ENCODE data around the gene BMERB1.
"Not testable (repeated sequence)": the region's sequence is repeated elsewhere in the genome, so short reads cannot be mapped to it uniquely, and the experiment has no call there.

BMERB1 gene

DNA sequence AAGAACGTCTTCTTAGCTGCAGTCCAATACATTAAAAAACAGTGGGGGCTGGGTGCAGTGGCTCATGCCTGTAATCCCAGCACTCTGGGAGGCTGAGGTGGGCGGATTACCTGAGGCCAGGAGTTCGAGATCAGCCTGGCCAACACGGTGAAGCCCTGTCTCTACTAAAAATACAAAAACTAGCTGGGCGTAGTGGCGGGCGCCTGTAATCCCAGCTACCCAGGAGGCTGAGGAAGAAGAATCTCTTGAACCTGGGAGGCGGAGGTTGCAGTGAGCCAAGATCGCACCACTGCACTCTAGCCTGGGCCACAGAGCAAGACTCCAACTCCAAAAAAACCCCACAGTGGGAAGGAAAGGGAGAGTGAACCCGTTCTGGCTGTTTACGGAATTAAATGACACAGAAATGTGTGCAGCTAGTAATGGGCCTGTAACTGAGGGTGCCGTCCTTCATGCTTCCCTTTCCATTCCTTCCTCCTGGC lies 172.9 kb downstream of the BMERB1 start:
- not testable (repeated sequence) for FAIRE-seq

DNA sequence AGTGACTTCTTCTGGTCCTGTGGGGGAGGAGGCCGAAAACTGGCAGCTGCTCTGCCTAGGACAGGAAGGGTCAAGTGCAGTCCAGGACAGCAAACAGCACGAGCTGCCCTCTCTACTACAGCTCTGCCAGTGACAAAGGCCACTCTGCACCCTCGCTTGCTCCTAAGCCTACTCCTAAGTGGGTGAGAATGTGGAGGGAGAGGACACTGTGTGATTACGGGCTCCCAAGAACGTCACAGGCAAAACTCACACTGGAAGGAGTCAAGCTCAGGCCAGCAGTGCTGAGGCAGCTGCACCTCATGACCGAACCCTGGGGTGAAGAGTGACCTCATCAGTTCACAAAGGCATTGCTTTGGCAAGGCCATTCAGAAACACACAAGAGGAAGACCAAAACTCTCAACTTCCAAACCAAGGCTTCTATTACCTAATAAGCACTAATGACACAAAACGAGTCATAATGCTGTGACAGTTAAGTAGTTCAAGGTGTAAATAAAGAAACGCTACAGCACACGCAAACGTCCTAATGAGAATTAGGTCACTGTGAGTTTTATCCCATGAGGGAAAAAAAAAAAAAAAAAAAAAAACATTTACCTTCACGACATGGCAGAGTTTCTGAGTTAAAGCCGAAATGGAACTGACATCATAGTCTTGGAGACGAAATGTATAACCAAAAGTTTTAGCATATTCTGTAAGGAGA lies 173.5 kb downstream of the BMERB1 start:
- DNase-seq (ENCODE audit: insufficient read length, low spot score) (no peak), FAIRE-seq (no peak)

More for the DNA sequence above, 172.9 kb downstream of the BMERB1 start:
- not testable (repeated sequence) for DNase-seq (ENCODE audit: insufficient read length, low spot score)

DNA sequence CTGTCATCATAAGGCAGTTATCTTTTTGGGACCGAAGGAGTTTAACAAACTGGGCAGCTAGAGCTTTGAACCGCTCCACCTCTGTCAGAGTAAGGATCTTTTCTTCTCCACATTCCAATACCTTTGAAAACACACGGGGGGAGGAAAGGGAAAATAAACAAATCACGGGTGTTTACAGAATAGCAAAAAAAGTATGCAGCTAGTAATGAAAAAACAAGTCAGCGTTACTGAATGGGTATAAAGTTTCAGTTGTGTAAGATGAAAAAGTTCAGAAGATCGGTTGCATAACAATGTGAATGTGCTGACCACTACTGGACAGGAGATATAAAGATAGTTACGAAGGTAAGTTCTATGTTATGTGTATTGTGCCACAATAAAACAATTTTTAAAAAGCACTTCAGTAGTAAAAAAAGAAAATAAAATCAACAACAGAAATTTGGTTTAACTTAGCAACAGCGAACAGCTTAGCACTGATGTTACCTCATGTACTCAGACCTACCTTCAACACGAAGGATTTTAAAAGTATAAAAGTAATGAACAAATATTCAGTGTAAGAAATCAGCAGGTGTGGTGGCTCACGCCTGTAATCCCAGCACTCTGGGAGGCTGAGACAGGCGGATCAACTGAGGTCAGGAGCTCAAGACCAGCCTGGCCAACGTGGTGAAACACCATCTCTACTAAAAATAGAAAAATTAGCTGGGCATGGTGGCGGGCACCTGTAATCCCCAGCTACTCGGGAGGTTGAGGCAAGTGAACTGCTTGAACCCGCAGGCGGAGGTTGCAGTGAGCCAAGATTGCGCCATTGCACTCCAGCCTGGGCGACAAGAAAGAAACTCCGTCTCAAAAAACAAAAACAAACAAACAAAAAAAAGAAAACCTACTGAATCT lies 174.3 kb downstream of the BMERB1 start:
- FAIRE-seq (no peak), DNase-seq (ENCODE audit: insufficient read length, low spot score) (no peak)

DNA sequence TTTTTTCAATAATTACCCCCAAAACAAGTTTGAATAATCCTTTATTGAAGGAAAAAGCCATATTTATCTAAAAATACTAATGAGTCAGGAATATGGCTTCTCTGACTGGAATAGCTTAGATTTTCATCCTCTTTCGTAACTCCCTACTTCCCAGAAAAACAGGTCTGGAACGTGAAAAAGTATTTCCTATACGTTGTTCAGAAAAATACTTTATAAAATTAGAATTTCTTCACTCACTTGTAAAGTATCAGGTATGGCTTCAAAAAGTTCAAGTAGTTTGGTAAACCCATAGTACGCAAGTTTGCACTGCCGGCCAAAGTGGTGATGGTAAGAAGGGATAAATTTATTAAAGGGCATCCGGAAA lies 174.9 kb downstream of the BMERB1 start:
- no peak for FAIRE-seq
- no peak for DNase-seq (ENCODE audit: insufficient read length, low spot score)

DNA sequence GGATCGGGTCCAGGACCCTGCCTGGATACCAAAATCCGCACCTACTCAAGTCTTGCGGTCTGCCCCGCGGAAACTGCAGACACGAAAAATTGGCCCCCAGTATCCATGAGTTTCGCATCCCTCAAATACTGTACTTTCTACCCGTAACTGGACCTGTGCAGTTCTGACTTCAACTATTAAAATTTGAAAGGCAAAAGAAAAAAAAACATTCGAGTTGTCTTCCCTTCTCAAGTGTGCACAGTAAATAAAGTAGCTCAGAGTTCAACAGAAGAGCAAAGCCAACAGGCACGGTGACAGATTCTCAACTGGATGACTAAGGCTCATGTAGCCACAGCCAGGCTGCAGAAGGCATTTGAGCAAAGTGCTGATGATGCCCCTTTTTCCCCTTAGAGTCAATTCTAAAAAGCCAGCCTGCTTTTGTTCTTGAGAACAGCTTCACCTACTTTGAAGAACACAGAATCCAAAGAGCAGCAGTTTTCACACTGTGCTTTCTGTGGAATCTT lies 176.0 kb downstream of the BMERB1 start:
- DNase-seq (ENCODE audit: insufficient read length, low spot score) = no peak
- no peak for FAIRE-seq

DNA sequence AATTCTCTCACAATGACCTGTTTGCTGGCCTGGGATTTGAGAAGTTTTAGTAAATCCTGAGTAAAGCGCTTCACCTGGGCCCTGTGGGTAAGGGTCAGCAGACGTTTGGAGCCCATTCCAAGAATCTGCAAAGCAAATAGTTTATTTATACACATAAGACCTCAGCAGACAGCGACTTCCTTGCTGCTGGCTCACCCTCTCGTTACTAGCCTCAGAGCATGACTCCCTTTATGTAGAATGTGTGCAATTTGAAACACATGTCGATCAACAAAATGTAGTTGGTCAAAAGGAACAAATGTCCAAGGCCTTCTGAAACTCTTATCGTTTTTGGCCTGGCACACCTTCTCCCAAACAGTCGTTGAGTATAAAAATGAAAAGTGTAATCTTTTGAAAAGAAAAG lies 177.2 kb downstream of the BMERB1 start:
- DNase-seq (ENCODE audit: insufficient read length, low spot score) (no peak), FAIRE-seq (no peak)

DNA sequence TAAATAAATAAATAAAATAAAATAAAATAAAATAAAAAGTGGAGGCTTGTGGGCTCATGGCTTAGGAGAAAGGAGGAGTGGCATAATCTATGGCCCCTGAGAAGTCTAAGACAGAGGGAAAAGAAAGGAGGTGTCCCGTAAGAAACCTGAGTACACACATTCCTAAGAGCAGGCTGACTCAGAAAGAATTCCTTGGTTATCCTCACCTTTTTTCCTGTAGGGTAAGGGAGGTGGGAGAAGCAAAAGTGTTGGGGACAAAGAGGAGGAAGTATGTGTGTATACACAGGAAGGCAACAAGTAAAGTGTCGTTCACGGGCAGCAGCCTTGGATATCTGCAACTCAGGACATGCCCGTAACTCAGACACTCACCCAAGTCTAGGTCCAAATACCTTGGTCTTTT lies 179.3 kb downstream of the BMERB1 start:
- DNase-seq (ENCODE audit: insufficient read length, low spot score) = no peak
- no peak for FAIRE-seq

DNA sequence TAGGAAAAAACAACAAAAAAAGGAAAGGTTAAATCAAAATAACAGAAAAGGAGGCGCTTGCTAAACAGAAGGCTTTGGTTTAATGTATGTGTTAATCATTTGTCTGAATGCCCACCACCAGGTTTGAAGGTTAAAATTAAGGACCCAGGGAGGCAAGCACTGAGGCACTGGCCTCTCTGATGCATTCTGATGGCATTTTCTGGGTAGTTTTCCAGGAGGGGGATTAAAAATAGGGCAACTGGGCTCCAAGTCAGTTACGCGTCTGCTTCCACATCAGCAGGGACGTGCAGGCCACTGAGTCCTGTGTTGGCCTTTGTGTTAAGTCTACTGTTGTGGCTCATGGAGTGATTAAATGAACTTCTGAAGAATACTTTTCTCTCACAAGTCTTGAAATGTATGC lies 181.6 kb downstream of the BMERB1 start:
- DNase-seq (ENCODE audit: insufficient read length, low spot score) = no peak
- FAIRE-seq = no peak

DNA sequence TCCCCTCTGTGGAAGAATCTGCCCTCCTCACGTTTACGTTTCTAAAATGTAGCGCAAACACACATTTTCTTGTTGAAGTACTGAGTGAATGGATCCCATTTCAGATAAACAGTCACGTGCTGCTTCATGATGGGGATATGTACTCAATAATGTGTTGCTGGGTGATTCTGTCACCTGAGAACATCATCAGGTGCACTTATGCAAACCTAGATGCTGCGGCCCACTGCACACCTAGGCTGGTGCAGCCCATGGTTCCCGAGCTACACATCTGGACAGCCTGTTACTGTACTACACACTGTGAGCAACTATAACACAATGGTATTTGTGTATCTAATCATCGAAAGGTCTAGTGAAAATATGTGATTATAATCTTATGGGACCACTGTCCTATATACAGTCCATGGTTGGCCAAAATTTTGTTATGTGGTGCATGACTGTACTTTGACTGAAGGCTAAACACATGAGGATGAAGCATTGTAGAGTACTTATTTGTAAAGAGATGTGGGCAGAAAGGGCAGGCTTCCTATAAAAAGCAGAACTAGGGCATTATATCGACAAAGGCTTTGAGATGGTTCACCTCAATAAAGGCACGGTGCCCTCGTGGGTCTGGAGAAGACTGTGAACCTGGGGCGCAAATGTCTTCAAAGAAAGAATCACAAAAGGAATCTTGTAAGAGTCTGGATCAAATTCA lies 182.2 kb downstream of the BMERB1 start:
- FAIRE-seq = no peak
- no peak for DNase-seq (ENCODE audit: insufficient read length, low spot score)

DNA sequence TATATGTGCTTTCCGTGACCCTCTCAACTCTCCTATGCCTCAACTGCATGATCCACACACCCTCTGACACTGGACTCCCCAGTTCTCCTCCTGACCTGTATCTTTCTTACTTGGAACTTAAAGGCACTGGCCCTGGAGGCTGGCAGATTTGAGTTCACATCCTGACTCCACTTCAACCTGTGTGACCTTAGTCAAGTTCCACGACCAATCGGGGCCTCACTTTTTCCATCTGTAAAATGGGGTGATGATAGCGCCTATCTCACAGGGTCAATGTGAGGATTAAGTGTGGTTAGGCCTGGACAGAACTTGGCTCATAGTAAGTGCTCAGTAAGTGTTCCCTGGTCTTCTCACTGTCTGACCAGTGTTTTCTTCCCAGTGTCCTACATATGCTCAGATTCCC lies 183.5 kb downstream of the BMERB1 start:
- DNase-seq (ENCODE audit: insufficient read length, low spot score) = no peak
- FAIRE-seq = no peak

DNA sequence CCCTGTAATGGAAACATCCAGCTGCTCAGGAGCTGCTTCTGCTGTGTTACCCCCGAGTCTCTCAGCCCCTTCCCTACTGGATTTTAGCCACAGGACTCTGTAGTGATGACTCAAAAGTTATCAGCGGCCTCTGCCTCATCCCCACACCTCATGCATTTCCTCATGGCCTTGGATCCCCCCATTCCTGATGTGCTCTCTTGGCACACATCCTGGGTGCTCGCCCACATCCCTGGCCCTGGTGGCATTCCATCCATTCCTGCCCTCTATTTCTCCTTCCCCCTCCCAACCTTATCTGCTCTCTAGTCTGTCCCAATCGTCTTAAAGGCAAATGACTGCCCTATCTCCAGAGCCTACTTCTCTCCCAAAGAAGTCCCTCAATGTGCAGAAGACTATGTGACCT lies 184.0 kb downstream of the BMERB1 start:
- FAIRE-seq (no peak), DNase-seq (ENCODE audit: insufficient read length, low spot score) (peak; percentile 62)

DNA sequence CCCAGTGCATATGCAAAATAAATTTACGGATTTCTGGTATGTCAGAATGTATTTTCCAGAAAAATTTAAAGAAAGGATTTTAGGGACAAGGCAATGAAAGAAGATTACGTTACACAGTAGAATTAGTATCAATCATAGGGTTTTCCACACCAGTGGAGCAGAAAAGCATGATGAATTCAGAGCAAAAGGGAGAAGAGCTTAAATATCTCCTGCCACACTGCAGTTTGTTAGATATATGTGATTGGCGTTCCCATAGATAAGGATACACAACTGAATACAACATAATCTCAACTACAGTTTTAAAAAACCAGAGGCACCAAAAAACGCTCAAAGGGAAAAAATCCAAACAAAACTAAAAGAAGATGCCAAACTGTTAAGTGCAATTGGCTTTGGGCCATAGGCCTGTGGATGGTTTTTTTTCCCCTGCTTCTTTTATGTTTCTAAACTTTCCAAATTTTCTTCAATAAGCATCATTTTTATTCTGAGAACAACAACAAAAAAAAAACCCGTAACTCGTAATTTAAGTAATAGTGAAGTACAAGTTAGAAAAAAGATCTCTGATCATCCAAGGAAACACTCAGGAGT lies 186.3 kb downstream of the BMERB1 start:
- DNase-seq (ENCODE audit: insufficient read length, low spot score) (no peak), FAIRE-seq (no peak)

DNA sequence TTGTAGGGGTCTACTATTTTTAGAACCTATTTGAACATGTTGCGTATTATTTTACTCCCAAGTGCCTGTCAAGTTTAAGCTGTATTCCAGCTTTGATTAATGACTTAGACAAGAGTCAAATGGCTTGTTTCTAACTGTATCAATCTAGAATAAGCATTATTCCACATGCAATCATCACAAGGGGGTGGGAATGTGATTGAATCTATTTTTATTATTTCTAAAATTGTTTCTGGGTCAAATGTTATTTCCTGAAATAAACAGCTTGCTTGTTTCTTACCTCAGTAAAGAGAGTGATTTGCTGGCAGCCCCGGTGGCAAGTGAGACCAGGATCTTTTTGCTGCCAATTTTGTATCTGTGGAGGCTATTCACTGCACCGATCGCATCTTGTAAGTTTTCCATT lies 187.1 kb downstream of the BMERB1 start:
- FAIRE-seq = no peak
- DNase-seq (ENCODE audit: insufficient read length, low spot score) = no peak

DNA sequence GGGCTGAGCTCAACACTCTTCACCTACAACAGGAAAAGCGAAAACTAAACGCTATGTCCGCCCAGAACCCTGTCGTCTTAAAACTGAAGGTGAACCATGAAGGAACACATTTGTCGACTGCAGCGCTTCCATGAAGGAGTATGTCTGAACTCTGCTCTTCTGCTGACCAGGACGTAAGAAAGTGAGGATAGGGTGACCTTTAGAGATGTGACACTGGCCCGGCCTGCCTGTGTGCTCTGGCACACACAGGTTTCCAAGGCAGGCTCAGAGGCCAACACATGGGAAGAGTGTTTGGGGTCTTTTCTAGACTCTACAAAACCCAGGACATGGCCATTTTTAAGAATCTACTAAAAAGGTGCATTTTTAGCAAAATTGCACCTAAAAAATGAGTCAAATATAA lies 187.5 kb downstream of the BMERB1 start:
- no peak for FAIRE-seq
- DNase-seq (ENCODE audit: insufficient read length, low spot score) = no peak

DNA sequence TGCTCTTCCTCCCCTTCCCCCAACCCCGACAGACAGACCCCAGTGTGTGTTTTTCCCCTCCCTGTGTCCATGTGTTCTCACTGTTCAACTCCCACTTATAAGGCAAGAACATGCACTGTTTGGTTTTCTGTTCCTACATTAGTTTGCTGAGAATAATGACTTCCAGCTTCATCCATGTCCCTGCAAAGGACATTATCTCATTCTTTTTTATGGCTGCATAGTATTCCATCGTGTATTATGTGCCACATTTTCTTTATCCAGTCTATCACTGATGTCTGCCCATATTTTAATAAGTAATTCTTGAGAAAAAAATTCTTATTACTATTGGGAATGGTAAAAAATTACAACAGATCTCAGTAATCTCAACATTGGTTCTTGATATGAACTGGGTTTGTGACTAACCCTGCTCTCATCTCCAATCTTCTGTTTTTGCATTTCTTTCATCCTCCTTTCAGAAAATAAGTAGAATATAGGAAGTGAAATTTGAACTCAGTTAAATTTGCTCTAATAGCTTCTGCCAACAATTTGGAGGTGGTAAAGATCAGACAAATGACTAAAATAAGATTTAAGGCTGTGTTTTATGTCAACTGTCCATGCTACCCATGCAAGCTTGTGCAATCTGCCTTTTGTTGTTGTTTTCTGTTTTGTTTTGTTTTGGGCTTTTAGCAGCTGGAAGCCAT lies 197.5 kb downstream of the BMERB1 start:
- no peak for DNase-seq (ENCODE audit: insufficient read length, low spot score)

DNA sequence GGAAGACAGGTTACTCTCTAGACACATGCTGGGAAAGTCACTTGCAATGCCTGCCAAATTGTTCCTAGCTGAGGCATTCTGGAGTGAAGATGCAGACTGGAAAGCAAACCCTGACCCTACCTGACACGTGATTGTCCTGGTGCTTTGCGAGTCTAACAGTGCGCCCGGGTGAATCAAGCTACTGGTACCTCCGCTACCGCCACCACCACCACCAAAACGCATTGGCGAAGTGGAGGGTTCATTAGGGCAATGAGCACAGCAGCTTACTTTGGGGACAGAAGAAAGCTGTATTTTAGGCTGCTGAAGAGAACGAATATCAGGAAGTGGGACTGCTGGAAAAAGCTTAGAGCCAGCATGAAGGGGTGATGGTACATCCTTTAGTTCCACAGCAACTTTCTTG lies 201.5 kb downstream of the BMERB1 start:
- DNase-seq (ENCODE audit: insufficient read length, low spot score) (no peak), FAIRE-seq (peak; percentile 16)

More for the DNA sequence above, 197.5 kb downstream of the BMERB1 start:
- FAIRE-seq = no peak

DNA sequence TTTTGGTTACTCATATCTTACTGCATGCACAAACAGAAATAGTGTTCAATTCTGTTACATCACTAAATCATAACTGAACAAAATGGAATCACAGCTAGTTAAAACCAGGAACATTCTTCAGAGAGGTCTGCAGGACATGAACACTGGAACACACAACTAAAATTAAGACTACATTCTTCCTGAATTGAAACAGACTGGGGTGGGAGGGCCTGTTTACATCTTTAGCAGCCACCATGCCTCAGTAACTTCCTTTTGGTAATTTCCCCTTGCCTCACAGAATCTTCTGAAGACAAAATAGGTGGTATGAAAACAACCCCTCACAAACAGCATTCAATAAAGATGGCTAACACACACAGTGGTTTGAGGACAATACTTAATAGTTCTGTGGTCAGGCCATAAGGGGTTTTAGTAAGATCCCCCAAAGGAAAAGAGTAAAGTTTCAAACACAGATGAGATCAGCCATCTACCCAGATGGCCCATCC lies 202.0 kb downstream of the BMERB1 start:
- FAIRE-seq (no peak), DNase-seq (ENCODE audit: insufficient read length, low spot score) (no peak)

All from HTR-8/SVneo (cell line).